WERI-Rb-1 (cell line): ENCODE data around the gene TBC1D5.
"Not testable (repeated sequence)": the region's sequence is repeated elsewhere in the genome, so short reads cannot be mapped to it uniquely, and the experiment has no call there.

Experiments
- DNase-seq: peaks from one replicate; pipeline ENCODE4 v3.0.0-alpha.2; 2020
- H3K27ac ChIP-seq: fragments of 250-450 bp; sonication (Bioruptor Pico); 2 replicates; pipeline ENCODE4 v1.5.1; 2020; ENCODE audit warnings: mild to moderate bottlenecking, moderate library complexity
- H3K27me3 ChIP-seq: fragments of 250-450 bp; sonication (Bioruptor Pico); 2 replicates; pipeline ENCODE4 v1.5.1; 2021; ENCODE audit warnings: mild to moderate bottlenecking, low read depth, moderate library complexity; ENCODE audit not compliant: insufficient read depth, severe bottlenecking
- H3K36me3 ChIP-seq: fragments of 250-450 bp; sonication (Bioruptor Pico); 2 replicates; pipeline ENCODE4 v1.5.1; 2020; ENCODE audit warnings: mild to moderate bottlenecking, moderate library complexity
- H3K4me3 ChIP-seq: 2 replicates; pipeline ENCODE4 v1.5.1; 2011; ENCODE audit warnings: low read depth, mild to moderate bottlenecking, control low read depth, low read length
- H3K9me3 ChIP-seq: fragments of 250-450 bp; sonication (Bioruptor Pico); 2 replicates; pipeline ENCODE4 v1.5.1; 2021; ENCODE audit warnings: mild to moderate bottlenecking, moderate library complexity; ENCODE audit not compliant: severe bottlenecking
- CTCF ChIP-seq: IDR thresholded peaks from 2 replicates; pipeline ENCODE4 v1.5.1; 2011; ENCODE audit warnings: low read depth, mild to moderate bottlenecking, control low read depth, inconsistent platforms, low read length

The TBC1D5 gene

GRCh38 chr3:17629400-17629799, 113.0 kb downstream of the TBC1D5 start:
- no peak for TF ChIP-seq CTCF
- no peaks in the 10 kb centered on the region for H3K36me3 ChIP-seq
- H3K27me3 ChIP-seq: no peaks in the 10 kb centered on the region
- no peaks in the 10 kb centered on the region for H3K9me3 ChIP-seq
- H3K4me3 ChIP-seq: no peak overlapping the region
- no peak for DNase-seq
- H3K27ac ChIP-seq: no peak overlapping the region

- no peak for DNase-seq
- TF ChIP-seq CTCF: no peak
Measured at GRCh38 chr3:17626395-17626794, 116.0 kb downstream of the TBC1D5 start.

GRCh38 chr3:17625133-17625532, 117.3 kb downstream of the TBC1D5 start:
- TF ChIP-seq CTCF: no peak
- no peak for DNase-seq
- H3K36me3 ChIP-seq: no peaks in the 10 kb centered on the region
- no peaks in the 10 kb centered on the region for H3K27me3 ChIP-seq
- H3K9me3 ChIP-seq: no peaks in the 10 kb centered on the region
- no peak overlapping the region for H3K4me3 ChIP-seq
- H3K27ac ChIP-seq: no peak overlapping the region

More at GRCh38 chr3:17626395-17626794, 116.0 kb downstream of the TBC1D5 start:
- Histone ChIP-seq H3K9me3 (no peaks in the 10 kb centered on the region), H3K36me3 (no peaks in the 10 kb centered on the region), H3K4me3 (no peak overlapping the region), H3K27ac (no peak overlapping the region), H3K27me3 (no peaks in the 10 kb centered on the region)

- DNase-seq: no peak
Measured at GRCh38 chr3:17623464-17623863, 119.0 kb downstream of the TBC1D5 start.

GRCh38 chr3:17619968-17620367, 122.5 kb downstream of the TBC1D5 start:
- Histone ChIP-seq H3K27me3 (no peaks in the 10 kb centered on the region), H3K36me3 (no peaks in the 10 kb centered on the region), H3K4me3 (no peak overlapping the region), H3K9me3 (peaks cover 3% of the 10 kb centered on the region), H3K27ac (no peak overlapping the region)
- no peak for DNase-seq
- TF ChIP-seq CTCF: no peak

More at GRCh38 chr3:17623464-17623863, 119.0 kb downstream of the TBC1D5 start:
- Histone ChIP-seq H3K27ac (no peak overlapping the region), H3K36me3 (no peaks in the 10 kb centered on the region), H3K9me3 (no peaks in the 10 kb centered on the region), H3K4me3 (no peak overlapping the region), H3K27me3 (no peaks in the 10 kb centered on the region)
- no peak for TF ChIP-seq CTCF

GRCh38 chr3:17613017-17613416, 129.4 kb downstream of the TBC1D5 start:
- DNase-seq, H3K4me3 ChIP-seq, H3K9me3 ChIP-seq, H3K27ac ChIP-seq, H3K36me3 ChIP-seq, H3K27me3 ChIP-seq: not testable (repeated sequence)
